Fibroblast of skin of right biceps (primary cell): ENCODE results near the gene SEPTIN3.
A peak's percentile ranks its signal among the peaks of the same experiment; 100 is the strongest.

Experiments
- DNase-seq: peaks from one replicate; pipeline ENCODE4 v3.0.0-alpha.2; 2013

The SEPTIN3 gene

GRCh38 chr22:41976961-41977566 is 7.8 kb downstream of the SEPTIN3 start:
- DNase-seq = no peak

- no peak for DNase-seq
Measured at GRCh38 chr22:41978732-41979131, 9.5 kb downstream of the SEPTIN3 start.

- no peak for DNase-seq
Measured at GRCh38 chr22:41979423-41980250, 10.4 kb downstream of the SEPTIN3 start.

- no peak for DNase-seq
Measured at GRCh38 chr22:41982865-41983264, 13.6 kb downstream of the SEPTIN3 start.

- DNase-seq = no peak
Measured at GRCh38 chr22:41983513-41984405, 14.5 kb downstream of the SEPTIN3 start.

- DNase-seq = no peak
Measured at GRCh38 chr22:41987276-41987675, 18.0 kb downstream of the SEPTIN3 start.

DNA sequence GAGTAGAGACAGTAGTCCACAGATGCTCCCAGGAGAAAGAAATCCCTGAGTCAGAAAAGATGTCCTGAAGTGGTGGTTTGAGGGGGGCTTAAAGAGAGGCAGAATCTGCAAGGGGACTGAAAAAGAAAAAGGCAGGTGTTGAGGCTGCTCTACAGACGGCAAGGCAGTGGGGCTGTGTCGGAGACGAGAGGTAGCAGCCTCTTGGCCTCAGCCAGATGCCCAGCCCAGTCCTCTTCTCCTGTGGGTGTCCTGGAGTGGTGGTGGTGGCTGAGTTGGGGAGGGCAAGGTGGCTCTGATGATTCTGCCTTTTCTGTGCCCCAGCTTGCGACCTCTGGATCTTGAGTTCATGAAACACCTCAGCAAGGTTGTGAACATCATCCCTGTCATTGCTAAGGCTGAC is 20.0 kb downstream of the SEPTIN3 start:
- DNase-seq = no peak

DNA sequence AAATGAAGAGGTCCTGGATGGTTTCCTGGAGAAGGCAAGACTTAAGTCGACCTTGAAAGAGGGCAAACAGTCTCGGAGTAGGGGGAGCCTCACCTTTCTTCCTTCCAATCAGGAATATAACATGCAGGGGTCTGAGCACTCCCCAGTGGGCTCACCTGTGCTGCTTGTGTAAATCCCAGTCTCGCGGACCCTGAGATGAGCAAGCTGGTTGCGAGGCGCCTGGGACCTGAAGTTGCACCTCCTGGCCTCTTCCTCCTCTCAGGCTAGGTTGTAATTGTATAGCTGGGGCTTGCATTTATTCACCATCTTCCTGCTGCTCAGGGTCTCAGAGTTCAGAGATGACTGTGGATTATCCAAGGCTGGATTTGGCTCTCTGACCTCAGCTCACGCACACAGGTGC is 21.9 kb downstream of the SEPTIN3 start:
- DNase-seq = no peak

GRCh38 chr22:41992496-41992895 is 23.3 kb downstream of the SEPTIN3 start:
- DNase-seq = no peak

- DNase-seq = no peak
Measured at GRCh38 chr22:41995211-41995610, 26.0 kb downstream of the SEPTIN3 start.

- DNase-seq = no peak
Measured at GRCh38 chr22:41996826-41997225, 27.6 kb downstream of the SEPTIN3 start.

GRCh38 chr22:41998361-41999261 is 29.4 kb downstream of the SEPTIN3 start, which contains the start of gene WBP2NL:
TSS of gene WBP2NL (plus strand) at chr22:41998788. CDS start at chr22:41998819, 31 bp downstream.
- DNase-seq = peak; percentile 85

DNA sequence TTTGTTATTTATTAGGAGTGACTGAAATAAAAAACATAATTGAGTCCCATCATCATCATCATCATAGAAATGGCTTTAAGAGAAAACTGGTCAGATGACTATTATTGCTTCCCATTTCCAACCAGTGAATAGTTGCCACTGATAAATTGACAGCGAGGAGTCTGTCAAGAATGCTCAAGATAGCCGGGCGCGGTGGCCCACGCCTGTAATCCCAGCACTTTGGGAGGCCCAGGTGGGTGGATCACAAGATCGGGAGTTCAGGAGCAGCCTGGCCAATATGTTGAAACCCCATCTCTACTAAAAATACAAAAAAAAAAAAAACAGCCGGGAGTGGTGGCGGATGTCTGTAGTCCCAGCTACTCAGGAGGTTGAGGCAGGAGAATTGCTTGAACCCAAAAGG is 31.2 kb downstream of the SEPTIN3 start:
- DNase-seq = no peak

- no peak for DNase-seq
Measured at GRCh38 chr22:42001121-42001520, 31.9 kb downstream of the SEPTIN3 start.

GRCh38 chr22:42001706-42002105 is 32.5 kb downstream of the SEPTIN3 start:
- no peak for DNase-seq

GRCh38 chr22:42007922-42008321 is 38.7 kb downstream of the SEPTIN3 start:
- DNase-seq = no peak

- DNase-seq = no peak
Measured at GRCh38 chr22:42010778-42011177, 41.5 kb downstream of the SEPTIN3 start.

- DNase-seq = no peak
Measured at GRCh38 chr22:42013385-42013784, 44.1 kb downstream of the SEPTIN3 start.

DNA sequence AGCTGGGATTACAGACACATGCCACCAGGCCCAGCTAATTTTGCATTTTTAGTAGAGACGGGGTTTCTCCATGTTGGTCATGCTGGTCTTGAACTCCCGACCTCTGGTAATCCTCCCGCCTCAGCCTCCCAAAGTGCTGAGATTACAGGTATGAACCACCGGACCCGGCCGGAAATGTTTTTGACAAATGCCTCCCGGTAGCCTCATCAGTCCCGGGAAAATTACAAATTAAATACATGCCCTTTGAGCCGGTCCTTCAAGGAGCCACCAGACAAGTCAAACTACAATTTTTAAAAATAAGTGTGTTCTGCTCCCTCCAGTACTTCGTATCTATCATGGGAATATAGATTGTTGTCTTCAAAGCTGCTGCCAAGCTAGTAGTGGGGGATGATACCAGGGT is 46.9 kb downstream of the SEPTIN3 start:
- no peak for DNase-seq

DNA sequence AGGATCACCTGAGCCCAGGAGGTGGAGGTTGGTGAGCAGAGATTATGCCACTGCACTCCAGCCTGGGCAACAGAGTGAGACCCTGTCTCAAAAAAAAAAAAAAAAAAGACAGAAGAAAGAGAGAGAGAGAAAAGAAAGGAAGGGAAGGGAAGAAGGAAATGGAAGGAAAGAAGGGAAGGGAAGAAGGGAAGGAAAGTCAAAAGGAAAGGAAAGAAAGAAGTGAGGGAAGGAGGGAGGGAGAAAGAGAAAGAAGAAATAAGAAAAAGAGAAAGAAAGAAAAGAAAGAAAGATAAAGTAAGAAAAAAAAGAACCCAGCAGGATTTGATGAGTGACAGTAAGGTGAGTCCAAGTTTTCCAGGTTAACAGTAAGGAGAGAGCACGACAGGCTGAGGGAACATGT is 49.0 kb downstream of the SEPTIN3 start:
- no peak for DNase-seq
